SH-SY5Y (cell line): ENCODE data around the gene NHP2.

Source experiments
- GATA2 ChIP-seq: IDR thresholded peaks from 2 replicates; pipeline ENCODE4 v1.6.1; 2011; ENCODE audit warnings: mild to moderate bottlenecking, low read depth, low read length
- GATA3 ChIP-seq: IDR thresholded peaks from 2 replicates; pipeline ENCODE4 v1.6.1; 2011; ENCODE audit warnings: low read depth, mild to moderate bottlenecking, low read length, moderate library complexity

GRCh38 chr5:178194026-178194425 is 40.3 kb upstream of the NHP2 start:
- no peak for TF ChIP-seq GATA3
- TF ChIP-seq GATA2, result no peak
